HPDE6-E6E7 (cell line): ENCODE results near the gene MCTP1.

Experiments
- DNase-seq: peaks from one replicate; pipeline ENCODE4 v3.0.0; 2011; ENCODE audit warnings: missing footprints; ENCODE audit errors: extremely low spot score

The MCTP1 gene

DNA sequence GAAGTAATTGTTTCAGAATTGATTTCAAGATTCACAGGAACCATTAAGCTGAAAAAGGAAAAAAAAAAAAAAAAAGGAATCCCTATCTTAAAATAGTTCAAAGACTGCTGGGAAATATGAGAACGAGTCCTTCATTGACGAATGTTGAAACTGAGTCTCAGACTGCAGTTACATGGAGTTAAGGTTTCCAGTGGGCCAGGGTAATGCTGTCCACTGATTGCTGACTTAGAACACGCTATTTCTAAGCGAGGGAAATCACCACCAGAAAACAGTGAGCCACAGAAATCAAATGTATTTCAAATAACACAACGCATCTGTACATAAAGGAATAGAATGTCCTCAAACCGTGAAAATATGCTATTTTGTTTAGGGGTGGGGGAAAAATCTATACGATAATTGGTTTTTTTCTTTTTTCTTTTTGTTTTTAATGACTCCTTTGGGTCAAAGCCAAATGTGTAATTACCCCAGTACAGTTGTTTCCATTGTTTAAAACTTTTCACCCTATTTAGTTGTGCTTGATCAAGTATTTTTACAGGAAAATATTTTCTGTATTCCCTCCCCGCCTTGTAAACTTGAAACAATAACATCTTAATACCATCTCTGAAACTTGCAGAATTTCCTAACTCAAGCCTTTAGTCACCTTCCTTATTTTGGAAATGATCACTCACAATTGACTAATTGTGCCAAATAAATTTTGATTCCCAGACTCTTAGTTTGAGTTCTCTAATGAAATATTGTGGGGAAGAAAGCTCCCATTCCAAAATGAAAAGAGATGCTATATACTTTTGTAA lies 208.3 kb downstream of the MCTP1 start:
- DNase-seq = no peak

DNA sequence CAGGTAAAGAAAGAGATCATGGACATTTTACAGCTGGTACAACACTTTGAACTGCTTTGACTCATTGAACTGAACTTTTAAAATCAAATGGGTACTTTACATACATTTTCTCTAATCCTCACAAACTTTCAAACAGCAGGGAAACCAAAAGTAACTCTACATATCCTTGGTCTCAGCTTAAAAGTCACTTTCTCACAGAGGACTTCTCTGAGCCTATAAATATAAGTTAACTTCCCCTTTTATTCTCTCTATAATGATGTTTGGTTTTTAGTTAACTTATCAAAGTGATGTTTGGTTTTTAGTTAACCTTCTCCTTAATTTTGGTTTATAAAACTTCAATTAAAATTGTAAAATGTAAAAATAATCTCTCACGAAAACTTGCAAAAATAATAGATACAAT lies 209.8 kb downstream of the MCTP1 start:
- DNase-seq = no peak

DNA sequence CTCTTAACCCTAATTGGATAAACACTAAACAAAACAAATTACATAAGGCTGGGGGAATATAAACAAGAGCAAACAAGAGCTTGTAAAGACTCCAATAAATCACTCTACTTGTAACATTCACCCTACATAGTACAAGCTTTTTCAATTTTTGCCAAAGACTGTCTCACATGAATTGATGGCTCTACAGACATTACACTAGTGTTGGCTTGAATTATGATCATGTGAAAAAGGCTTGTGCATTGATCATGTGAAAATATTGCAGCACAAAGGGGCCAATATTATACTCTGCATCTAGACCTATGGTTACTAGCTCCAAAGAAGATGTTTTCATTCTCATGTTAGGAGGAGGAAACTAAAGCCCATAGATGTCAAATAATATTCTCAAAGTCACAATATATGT lies 212.6 kb downstream of the MCTP1 start:
- no peak for DNase-seq

DNA sequence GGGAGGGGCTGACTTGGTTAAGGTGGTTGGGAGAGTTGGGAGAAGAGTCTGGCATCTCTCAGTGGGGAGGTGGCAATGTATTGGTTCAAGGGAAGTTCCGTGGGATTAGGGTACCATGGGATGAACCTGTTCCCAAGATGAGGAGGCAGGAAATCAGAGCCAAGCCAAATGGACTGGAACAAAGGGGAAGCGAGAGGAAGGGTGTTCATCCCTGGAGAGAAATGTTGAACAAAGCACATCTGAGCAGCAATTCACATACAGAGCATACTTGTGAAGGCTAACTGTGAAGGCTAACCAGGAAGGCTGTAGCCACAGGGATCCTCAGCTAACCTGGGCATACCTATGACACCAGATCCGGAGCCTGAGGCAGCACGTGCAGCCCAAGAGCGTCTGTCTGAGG lies 214.0 kb downstream of the MCTP1 start:
- no peak for DNase-seq

DNA sequence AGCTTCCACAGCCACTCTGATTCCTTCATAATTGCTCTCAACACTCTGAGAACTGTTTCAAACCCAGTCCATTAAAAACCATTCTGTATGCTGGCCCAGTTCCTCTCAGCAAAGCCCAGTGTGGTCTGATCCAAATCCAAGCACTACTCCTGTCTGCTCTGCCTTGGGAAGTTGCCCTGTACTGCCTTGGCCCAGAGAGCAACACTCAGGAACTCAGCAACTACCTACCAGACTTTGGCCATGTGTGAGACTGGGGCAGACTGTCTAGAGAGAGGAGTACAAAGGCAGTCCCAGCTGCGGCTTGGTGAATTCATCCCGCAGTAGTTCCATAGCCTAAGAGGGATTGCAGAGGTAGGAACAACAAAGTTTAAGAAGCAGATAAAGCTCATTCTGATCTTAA lies 214.4 kb downstream of the MCTP1 start:
- DNase-seq = no peak

DNA sequence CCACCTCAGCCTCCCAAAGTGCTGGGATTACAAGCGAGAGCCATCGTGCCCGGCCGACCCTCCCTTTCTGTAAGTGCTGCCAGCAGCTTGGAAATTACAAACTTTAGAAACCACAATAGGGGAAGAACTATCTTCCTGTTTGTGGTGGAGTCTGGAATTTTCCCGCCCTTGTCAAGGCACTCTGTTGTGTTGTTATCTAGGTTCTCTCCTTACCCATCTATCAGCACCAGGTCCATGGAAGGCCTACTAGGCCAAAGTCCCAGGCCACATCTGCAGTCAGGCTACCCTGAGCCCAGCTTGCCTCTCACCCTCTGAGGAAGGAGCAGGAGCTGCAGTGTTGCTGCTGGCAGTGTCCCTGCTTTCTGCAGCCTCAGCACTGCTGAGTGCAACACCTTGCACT lies 214.9 kb downstream of the MCTP1 start:
- DNase-seq = no peak

DNA sequence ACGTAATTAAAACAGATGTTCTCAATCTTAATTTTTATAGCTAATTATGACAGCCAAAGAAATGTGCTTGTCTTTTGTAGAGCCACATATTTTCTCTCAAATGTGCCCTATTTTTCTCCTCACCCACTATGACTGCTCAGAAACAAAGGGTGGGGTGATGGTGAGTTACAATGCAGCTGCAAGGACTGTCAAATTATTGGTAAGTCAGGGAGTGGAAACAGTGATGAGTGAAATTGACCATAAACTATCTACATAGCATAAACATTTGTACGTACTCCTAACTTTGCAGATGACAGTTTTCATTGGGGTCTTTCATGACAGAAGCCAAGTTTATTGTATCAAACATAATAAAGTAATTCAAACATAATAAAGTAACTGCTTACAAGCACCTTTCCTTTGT lies 215.9 kb downstream of the MCTP1 start:
- DNase-seq = no peak

DNA sequence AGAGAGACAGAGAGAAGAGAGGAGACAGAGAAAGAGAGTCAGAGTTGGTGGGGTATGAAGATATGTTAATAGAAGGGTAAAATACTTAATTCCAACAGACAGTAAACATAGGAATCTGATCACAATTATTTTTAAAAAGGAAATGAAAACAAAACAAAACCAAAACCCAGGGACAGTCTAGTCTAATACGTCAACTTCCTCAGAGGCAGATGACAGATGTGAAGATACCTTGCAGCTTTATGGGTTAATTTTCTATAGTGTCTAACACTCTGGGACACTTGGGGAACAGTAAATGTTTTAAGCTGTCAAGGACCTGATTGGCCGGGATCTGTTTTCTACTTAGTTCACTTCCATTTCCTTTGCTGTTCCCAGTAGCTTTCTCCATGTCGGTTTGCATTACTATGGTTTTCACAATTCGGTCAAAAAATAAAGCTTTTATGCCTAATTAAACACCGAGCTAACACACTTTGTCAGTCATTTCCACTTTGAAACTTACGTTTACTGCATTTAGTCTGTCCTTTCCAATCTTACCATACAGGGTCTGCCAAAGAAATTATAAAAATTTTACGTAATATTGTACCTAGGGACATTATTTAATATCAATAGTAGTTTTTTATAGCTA lies 216.5 kb downstream of the MCTP1 start:
- no peak for DNase-seq

DNA sequence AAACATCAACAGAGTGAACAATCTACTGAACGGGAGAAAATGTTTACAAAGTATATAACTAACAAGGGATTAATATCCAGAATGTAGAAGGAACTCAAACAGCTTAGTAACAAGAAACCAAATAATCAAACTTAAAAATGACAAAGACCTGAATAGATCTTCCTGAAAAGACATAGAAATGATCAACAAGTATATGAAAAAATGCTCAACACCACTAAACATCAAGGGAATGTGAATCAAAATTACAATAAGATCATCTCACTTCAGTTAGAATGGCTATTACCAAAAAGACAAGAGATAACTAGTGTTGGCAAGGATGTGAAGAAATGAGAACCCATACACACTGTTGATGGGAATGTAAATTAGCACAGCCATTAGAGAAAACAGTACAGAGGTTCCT lies 218.8 kb downstream of the MCTP1 start:
- no peak for DNase-seq

DNA sequence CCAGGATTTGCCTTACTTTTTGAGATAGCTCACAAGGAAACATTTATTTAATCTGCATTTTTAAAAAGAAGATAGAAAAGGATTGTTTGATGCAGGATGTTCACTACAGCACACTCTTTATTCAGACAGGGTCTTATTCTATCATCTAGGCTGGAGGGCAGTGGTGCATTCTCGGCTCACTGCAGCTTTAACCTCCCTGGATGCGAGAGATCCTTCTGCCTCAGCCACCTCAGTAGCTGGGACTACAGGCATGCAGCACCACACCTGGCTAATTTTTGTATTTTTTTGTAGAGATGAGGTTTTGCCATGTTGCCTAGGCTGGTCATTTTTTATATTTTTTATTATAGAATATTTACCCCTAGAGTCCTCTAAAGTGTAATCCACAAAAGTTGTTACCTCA lies 221.4 kb downstream of the MCTP1 start:
- DNase-seq = no peak

DNA sequence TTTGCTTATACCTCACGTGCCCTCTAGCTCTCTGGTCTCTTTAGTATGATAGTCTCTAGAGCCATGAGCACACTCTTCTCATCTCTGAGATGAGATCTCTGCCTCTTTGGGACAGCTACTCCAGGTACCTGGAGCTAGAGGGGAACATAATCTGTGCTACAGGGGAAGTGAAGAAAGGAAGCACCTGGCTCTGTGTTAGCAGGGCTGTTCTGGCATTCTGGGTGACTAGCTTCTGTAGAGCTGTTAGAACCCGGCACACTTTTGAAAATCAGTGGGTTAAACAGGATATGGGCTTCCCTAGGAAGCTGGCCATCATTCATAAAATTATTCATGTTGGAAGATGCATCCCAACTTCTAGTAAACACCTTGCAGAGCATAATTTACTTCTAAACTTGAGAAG lies 224.8 kb downstream of the MCTP1 start:
- no peak for DNase-seq

DNA sequence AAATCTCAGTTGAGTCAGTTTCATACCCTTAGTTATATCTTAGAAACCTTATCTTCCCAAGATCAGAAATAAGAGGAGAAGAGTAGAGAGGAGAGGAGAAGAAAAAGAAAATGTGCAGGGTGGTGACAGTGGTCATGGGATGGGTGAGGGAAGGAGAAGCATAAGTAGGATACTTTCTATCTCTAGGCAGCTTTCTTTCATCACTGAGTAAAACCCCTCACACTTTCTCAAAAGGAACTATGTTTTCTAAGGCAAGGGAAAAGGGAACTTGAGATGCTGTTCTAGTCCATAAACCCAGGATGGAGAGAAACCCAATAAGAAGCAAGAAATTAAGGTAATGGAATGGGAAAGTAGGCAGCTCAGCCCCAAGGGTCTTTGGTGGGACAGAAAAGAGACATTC lies 225.3 kb downstream of the MCTP1 start:
- no peak for DNase-seq

DNA sequence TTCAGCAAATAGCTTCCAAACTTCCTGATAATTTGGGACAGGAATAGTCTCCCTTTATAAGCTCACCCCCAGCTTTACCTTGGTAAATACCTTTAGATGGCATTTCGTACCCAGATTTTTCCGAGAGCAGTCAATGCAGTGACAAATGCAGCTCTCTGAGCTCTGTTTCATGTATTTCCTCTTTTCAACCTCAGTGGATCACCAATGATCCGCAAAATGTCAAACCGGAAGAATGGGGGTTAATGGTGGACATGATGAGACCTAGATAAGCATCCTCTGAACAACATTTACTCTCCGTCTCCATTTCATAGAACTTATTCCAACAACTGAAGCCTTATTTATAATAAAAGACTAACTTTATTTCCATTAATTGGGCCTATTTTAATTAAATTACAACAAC lies 227.3 kb downstream of the MCTP1 start:
- no peak for DNase-seq

DNA sequence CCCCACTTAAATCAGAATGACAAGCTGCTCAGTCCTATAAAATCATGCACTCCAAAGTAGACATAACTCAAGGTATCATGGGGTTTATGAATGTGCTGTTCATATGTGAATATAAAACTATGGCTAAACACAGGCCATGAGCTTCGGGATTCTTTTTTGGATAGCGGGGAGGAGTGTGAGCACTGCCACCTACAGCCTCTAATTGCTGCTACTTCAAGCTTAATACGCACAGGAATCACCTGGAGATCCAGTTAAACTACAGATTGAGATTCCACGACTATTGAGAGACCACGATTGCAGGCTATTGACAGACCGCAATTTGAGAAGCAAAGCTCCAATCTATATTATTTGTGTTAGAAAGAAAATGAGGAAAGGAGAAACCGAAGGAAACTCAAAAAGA lies 231.6 kb downstream of the MCTP1 start:
- no peak for DNase-seq

DNA sequence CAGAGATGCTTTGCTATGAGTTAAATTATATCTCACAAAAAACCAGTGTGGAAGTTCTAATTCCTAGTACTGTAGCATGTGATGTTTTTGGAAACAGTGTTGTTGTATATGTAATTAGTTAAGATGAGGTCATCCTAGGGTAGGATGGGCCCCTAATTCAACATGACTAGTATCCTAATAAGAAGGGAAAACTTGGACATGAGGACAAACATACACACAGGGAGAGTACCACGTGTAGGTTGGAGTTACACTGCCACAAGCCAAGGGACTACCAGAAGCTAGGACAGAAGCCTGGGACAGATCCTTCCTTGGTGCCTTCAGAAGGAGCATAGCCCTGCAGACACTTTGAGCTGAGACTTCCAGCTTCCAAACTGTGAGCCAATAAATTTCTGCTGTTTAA lies 234.2 kb downstream of the MCTP1 start:
- no peak for DNase-seq

DNA sequence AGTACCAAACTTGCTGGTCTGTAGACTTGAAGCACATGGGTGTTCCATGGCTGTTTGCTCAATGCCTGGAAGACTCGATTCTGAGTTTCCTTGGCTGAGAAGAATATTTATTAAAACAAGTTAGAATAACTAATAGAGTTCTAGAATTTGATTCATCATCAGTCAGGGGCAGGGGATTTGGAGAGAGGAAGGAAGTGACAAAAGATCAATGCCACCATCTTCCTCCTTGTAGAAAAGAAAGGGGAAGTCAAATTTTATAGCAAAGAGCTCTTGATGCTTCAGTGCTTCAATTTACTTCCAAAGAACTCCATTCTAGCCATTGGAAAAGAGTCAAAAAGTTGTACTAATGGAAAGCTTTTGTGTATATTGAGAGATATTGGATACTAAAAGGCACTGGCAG lies 236.3 kb downstream of the MCTP1 start:
- DNase-seq = no peak

DNA sequence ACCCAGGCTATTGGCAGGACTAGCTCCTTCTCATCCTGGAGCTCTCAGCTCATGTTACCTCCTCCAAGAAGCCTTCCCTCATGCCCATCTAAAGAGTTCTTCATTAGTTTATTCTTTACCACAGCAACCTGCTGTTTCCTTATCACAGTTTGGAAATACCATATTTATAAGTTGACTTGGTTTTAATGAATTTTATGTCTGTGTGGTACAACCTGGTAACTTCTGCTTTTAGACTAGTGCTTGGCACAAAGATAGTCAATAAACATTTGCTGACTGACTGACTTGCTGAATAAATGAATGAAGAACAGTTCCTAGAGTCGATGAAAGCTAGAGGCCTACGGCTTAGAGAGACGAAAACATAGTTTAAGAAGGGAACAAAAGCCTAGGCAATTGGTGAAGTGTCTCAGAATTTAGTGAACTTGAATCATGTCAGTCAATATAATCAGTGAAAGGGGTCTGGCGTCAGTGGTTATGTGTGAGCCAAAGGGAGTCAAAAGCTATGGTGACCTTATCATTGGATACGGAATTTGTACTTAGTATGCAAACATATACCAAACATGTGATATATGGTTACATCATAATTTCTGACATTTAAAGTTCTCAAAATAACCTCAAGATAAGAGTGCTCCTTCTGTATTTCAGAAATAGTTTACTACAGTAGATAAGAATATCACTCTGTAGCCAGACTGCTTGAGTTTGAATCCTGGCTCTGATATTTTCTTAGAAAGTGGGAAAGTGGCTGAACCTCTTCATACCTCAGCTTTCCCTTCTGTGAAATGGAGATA lies 239.5 kb downstream of the MCTP1 start:
- no peak for DNase-seq

DNA sequence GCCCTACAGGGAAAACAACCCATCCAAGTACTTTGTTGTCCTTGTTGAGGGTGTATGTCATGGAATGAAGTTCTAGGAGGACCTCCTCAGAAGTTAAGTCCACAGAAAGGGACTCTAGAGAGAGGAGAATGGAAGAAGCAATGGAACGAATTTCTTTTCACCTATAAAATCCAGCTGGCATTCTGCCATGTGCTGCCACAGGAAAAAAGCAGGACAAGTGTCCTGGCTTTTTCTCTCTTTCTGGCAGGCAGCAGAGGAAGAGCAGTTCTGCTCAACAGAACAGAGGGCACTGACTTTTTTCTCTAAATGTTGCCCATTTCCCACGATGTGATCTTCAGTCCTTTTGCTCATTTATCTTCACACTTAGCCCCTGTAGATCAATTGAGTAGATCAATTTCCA lies 240.8 kb downstream of the MCTP1 start:
- no peak for DNase-seq

DNA sequence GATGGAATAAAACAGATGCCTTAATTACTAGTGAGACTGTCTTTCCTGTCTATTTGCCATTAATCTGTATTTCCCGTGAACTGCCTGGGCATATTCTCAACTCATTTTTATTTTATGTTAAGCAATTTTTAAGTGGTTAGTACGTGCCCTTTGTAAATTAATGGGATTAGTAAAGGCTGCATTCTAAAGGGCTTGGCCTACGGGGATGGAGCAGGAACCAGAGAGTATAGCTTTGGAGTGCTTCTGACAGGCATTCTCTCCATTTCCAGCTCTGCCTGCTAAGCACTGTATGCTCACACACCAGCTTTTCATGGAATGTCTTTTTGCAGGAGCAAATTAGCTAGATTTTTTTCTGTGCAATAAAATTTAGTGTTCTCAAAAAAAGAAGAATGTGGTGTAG lies 241.2 kb downstream of the MCTP1 start:
- no peak for DNase-seq

DNA sequence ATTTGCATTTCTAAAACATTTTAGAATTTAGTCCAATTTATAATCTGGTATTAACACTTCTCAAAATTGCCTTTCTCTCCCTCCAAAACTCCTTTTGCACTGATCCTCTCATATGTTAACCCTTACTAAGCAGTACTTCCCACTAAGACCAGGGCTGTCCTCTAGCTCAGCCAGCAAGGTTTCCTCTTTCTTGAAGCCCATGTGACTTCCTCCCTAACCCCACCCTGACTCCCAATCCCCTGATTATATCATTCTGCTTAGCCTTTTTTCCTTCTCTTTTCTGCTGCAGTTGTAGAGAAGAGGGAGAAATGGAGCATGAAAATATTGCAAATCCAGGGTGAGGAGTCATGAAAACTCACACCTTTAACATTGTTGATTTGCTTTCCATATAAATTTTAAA lies 241.7 kb downstream of the MCTP1 start:
- no peak for DNase-seq

DNA sequence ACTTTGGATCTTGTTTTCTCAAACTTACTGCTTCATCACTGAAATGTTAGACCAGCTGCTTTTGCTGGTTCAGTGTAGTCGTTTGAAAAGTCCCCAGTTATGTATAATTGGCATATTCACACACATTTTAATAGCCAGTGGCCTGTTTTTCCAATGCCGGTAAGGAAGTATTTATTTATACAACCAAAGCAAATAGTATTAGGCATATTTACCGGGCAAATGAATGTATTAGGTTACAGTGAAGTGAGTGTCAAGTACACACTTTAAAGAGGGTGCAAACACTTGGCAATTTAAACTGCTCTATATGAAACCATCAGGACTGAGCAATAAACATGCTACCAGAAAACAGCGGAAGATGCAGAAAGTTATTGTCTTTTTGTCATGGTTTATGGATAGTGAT lies 242.9 kb downstream of the MCTP1 start:
- DNase-seq = no peak

DNA sequence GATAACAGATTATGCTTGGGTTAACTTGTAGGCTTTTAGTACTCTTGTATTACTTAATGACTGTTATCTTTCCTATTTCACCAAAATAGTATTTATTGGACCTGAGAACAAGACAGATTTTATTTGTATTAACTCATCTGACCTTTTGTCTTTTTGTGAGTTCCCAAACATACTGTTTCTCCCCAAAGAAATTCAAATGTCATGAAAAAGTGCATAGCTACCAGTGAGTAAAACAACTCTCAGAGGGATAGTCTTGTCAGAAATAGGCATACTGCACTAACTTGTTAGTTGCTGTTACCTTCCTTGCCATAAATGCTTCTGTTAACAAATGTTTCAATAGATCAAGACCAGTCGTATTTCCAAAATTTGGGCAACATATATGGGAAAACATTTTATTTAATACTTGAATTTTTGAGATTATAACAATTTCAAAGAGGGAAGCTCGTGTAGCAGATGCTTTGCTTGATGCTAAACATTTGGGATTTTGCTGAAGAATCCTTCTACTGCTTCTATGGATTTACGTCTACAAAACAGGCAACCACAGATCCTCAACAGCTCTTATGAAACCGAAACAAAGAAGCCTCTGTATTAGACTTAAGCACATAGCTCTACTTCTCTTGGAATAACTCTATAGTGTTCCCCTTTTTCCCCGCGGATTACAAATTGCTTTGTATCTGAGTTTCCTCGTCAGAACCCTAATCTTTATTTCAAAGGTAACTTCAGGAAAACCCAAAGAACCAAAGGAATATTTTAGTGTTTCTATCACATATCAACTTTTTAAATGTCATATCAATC lies 248.8 kb downstream of the MCTP1 start:
- DNase-seq = no peak
